Neural cell (in vitro differentiated cells): ENCODE data around the gene HDAC5.

Source experiments
- EP300 ChIP-seq: fragments of 450-650 bp; conservative IDR thresholded peaks from 2 replicates; pipeline ENCODE4 v1.6.1; 2014; ENCODE audit warnings: antibody characterized with exemption, mild to moderate bottlenecking, moderate library complexity; ENCODE audit not compliant: poor library complexity, severe bottlenecking
- EZH2 ChIP-seq: fragments of 200-600, 300-800 bp; shearing (Covaris generic), sonication (generic); IDR thresholded peaks from 2 replicates; pipeline ENCODE4 v1.6.1; 2014; ENCODE audit warnings: antibody characterized with exemption, low read length, borderline replicate concordance, mild to moderate bottlenecking; ENCODE audit not compliant: insufficient read depth, poor library complexity, severe bottlenecking
- MXI1 ChIP-seq: fragments of 450-650 bp; conservative IDR thresholded peaks from 2 replicates; pipeline ENCODE4 v1.6.1; 2014; ENCODE audit warnings: antibody characterized with exemption, mild to moderate bottlenecking; ENCODE audit not compliant: poor library complexity, severe bottlenecking
- POLR2AphosphoS5 ChIP-seq: IDR thresholded peaks from 2 replicates; pipeline ENCODE4 v1.6.1; 2012
- RAD21 ChIP-seq: fragments of 450-650 bp; conservative IDR thresholded peaks from 2 replicates; pipeline ENCODE4 v1.6.1; 2014; ENCODE audit warnings: antibody characterized with exemption, mild to moderate bottlenecking, moderate library complexity
- SMC3 ChIP-seq: fragments of 450-650 bp; conservative IDR thresholded peaks from 2 replicates; pipeline ENCODE4 v1.6.1; 2014; ENCODE audit warnings: antibody characterized with exemption, mild to moderate bottlenecking, moderate library complexity; ENCODE audit not compliant: poor library complexity
- TAF1 ChIP-seq: IDR thresholded peaks from 2 replicates; pipeline ENCODE4 v1.6.1; 2012; ENCODE audit warnings: low read depth
- TF ChIP-seq, protein P1 (sequence below): fragments of 450-650 bp; IDR thresholded peaks from 2 replicates; pipeline ENCODE4 v1.5.1; 2014; ENCODE audit warnings: antibody characterized with exemption, mild to moderate bottlenecking, moderate library complexity; ENCODE audit not compliant: poor library complexity, severe bottlenecking
- TF ChIP-seq, protein P2 (sequence below): IDR thresholded peaks from 2 replicates; pipeline ENCODE4 v1.6.1; 2012; ENCODE audit warnings: borderline replicate concordance

DNA sequence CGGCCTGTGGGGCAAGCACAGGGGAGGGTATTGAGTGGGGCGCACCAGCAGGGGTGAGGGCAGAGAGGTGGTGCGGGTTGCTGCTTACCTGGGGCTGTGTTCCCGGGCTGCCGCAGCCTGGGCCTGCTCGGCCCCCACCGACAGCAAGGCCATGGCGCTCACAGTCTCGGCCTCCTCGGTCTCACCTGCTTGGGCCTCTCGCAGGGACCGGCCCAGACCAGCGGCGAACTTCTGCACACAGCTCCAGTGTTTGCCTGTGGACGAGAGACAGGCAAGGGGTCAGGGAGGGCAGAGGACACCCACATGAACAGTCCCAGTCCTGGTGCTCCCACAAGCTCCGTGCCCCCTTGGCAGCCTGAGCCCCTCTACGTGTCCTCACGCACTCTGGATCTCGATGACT is 45.0 kb downstream of the HDAC5 start:
- TF ChIP-seq, protein P1, sequence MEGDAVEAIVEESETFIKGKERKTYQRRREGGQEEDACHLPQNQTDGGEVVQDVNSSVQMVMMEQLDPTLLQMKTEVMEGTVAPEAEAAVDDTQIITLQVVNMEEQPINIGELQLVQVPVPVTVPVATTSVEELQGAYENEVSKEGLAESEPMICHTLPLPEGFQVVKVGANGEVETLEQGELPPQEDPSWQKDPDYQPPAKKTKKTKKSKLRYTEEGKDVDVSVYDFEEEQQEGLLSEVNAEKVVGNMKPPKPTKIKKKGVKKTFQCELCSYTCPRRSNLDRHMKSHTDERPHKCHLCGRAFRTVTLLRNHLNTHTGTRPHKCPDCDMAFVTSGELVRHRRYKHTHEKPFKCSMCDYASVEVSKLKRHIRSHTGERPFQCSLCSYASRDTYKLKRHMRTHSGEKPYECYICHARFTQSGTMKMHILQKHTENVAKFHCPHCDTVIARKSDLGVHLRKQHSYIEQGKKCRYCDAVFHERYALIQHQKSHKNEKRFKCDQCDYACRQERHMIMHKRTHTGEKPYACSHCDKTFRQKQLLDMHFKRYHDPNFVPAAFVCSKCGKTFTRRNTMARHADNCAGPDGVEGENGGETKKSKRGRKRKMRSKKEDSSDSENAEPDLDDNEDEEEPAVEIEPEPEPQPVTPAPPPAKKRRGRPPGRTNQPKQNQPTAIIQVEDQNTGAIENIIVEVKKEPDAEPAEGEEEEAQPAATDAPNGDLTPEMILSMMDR: no peak
- TF ChIP-seq EP300: no peak
- no peak for TF ChIP-seq MXI1
- no peak for TF ChIP-seq SMC3
- TF ChIP-seq POLR2AphosphoS5: no peak
- TF ChIP-seq, protein P2, sequence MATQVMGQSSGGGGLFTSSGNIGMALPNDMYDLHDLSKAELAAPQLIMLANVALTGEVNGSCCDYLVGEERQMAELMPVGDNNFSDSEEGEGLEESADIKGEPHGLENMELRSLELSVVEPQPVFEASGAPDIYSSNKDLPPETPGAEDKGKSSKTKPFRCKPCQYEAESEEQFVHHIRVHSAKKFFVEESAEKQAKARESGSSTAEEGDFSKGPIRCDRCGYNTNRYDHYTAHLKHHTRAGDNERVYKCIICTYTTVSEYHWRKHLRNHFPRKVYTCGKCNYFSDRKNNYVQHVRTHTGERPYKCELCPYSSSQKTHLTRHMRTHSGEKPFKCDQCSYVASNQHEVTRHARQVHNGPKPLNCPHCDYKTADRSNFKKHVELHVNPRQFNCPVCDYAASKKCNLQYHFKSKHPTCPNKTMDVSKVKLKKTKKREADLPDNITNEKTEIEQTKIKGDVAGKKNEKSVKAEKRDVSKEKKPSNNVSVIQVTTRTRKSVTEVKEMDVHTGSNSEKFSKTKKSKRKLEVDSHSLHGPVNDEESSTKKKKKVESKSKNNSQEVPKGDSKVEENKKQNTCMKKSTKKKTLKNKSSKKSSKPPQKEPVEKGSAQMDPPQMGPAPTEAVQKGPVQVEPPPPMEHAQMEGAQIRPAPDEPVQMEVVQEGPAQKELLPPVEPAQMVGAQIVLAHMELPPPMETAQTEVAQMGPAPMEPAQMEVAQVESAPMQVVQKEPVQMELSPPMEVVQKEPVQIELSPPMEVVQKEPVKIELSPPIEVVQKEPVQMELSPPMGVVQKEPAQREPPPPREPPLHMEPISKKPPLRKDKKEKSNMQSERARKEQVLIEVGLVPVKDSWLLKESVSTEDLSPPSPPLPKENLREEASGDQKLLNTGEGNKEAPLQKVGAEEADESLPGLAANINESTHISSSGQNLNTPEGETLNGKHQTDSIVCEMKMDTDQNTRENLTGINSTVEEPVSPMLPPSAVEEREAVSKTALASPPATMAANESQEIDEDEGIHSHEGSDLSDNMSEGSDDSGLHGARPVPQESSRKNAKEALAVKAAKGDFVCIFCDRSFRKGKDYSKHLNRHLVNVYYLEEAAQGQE: no peak
- TF ChIP-seq EZH2: no peak
- no peak for TF ChIP-seq TAF1
- no peak for TF ChIP-seq RAD21
